DND-41 (cell line): ENCODE data around the gene TSPAN5.

Experiments
- ATAC-seq: fragments of 200-7000 bp; cut with Tn5 transposase; 3 replicates; pipeline ENCODE4 v1.9.1; 2021; ENCODE audit warnings: low read depth; ENCODE audit not compliant: insufficient read depth
- DNase-seq: peaks from one replicate; pipeline ENCODE4 v3.0.0-alpha.2; 2020
- H2AFZ ChIP-seq: 2 replicates; pipeline ENCODE4 v1.6.0; 2012; ENCODE audit warnings: low read depth, low read length
- H3K27ac ChIP-seq: 2 replicates; pipeline ENCODE4 v1.5.1; 2012; ENCODE audit warnings: low read length, inconsistent platforms
- H3K27me3 ChIP-seq: fragments of 200-600 bp; sonication (generic); 2 replicates; pipeline ENCODE4 v1.6.0; 2012; ENCODE audit warnings: low read length, mild to moderate bottlenecking, inconsistent platforms; ENCODE audit not compliant: insufficient read depth, poor library complexity
- H3K36me3 ChIP-seq: 2 replicates; pipeline ENCODE4 v1.5.1; 2012; ENCODE audit warnings: low read length, inconsistent platforms; ENCODE audit not compliant: insufficient read depth
- H3K4me1 ChIP-seq: 2 replicates; pipeline ENCODE4 v1.5.1; 2012; ENCODE audit warnings: mild to moderate bottlenecking, low read length; ENCODE audit not compliant: insufficient read depth
- H3K4me2 ChIP-seq: 2 replicates; pipeline ENCODE4 v1.6.0; 2012; ENCODE audit warnings: mild to moderate bottlenecking, moderate library complexity, low read length, inconsistent platforms; ENCODE audit not compliant: insufficient read depth
- H3K4me3 ChIP-seq, 2 experiments: fragments of 200-600 bp in 1 of 2; shearing (Covaris generic) in 1 of 2; 2 replicates each; pipeline ENCODE4 v1.5.1; 2012 to 2016; ENCODE audit warnings: inconsistent platforms in 2 of 2, low read length in 2 of 2, mild to moderate bottlenecking in 2 of 2, low read depth in 1 of 2, moderate library complexity in 1 of 2
- H3K79me2 ChIP-seq: 2 replicates; pipeline ENCODE4 v1.6.0; 2012; ENCODE audit warnings: low read length, inconsistent platforms; ENCODE audit not compliant: insufficient read depth
- H3K9ac ChIP-seq: 2 replicates; pipeline ENCODE4 v1.6.0; 2012; ENCODE audit warnings: low read depth, mild to moderate bottlenecking, inconsistent platforms, low read length, moderate library complexity
- H3K9me3 ChIP-seq: 2 replicates; pipeline ENCODE4 v1.5.1; 2012; ENCODE audit warnings: low read length, moderate library complexity, mild to moderate bottlenecking, inconsistent platforms; ENCODE audit not compliant: insufficient read depth, severe bottlenecking
- H4K20me1 ChIP-seq: 2 replicates; pipeline ENCODE4 v1.6.0; 2012; ENCODE audit warnings: low read length; ENCODE audit not compliant: insufficient read depth
- CTCF ChIP-seq: IDR thresholded peaks from 2 replicates; pipeline ENCODE4 v1.5.1; 2012; ENCODE audit warnings: borderline replicate concordance, low read length, moderate library complexity, mild to moderate bottlenecking; ENCODE audit not compliant: poor library complexity, severe bottlenecking; ENCODE audit errors: extremely low read depth
- EZH2 ChIP-seq: IDR thresholded peaks from 3 replicates; pipeline ENCODE4 v1.6.1; 2012; ENCODE audit warnings: borderline replicate concordance, low read depth, mild to moderate bottlenecking, moderate library complexity, low read length, inconsistent platforms; ENCODE audit not compliant: severe bottlenecking

The TSPAN5 gene

GRCh38 chr4:98682719-98683118, 24.3 kb upstream of the TSPAN5 start:
- H3K79me2 ChIP-seq = no peaks in the 10 kb centered on the region
- no peak for DNase-seq
- TF ChIP-seq CTCF (no peak), EZH2 (no peak)

GRCh38 chr4:98680806-98681205, 22.4 kb upstream of the TSPAN5 start:
- ATAC-seq (no peak), DNase-seq (no peak)
- Histone ChIP-seq H3K4me3 (no peak overlapping the region), H3K27ac (no peak overlapping the region), H2AFZ (no peak overlapping the region), H3K36me3 (no peaks in the 10 kb centered on the region), H3K4me2 (no peak overlapping the region), H3K27me3 (no peaks in the 10 kb centered on the region), H3K9me3 (no peaks in the 10 kb centered on the region), H3K4me1 (no peaks in the 10 kb centered on the region), H3K79me2 (no peaks in the 10 kb centered on the region), H3K9ac (no peak overlapping the region), H4K20me1 (no peaks in the 10 kb centered on the region)
- no peak for TF ChIP-seq CTCF
- TF ChIP-seq EZH2 = no peak

More at GRCh38 chr4:98682719-98683118, 24.3 kb upstream of the TSPAN5 start:
- Histone ChIP-seq H3K36me3 (no peaks in the 10 kb centered on the region), H3K9ac (no peak overlapping the region), H2AFZ (no peak overlapping the region), H3K27me3 (no peaks in the 10 kb centered on the region), H3K4me2 (no peak overlapping the region), H3K4me1 (peaks cover 2% of the 10 kb centered on the region), H3K27ac (no peak overlapping the region), H3K4me3 (no peak overlapping the region), H4K20me1 (no peaks in the 10 kb centered on the region), H3K9me3 (no peaks in the 10 kb centered on the region)
- ATAC-seq = no peak

DNA sequence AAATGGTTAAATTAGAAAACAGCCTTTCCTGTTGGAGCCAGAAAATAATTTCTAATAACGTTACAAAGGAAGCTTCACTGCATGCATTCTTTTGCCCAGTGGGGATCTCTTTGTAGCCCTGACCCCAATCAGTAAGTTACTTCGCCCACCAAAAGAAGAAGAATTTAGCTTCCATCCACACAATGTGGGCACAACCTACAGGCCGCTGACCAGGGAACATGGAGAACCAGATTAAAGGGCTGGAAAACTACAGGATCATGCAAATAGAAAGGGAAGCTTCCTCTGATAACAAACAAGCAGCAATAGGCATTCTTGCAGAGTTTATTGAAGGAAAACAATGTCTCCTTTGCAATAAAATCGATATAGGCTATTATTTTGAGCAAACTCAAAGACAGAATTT, 21.3 kb upstream of the TSPAN5 start:
- TF ChIP-seq EZH2 (no peak), CTCF (no peak)
- H3K27ac ChIP-seq = no peak overlapping the region
- H3K36me3 ChIP-seq = no peaks in the 10 kb centered on the region
- no peaks in the 10 kb centered on the region for H3K4me1 ChIP-seq
- no peaks in the 10 kb centered on the region for H3K79me2 ChIP-seq
- H3K4me2 ChIP-seq = no peak overlapping the region
- no peaks in the 10 kb centered on the region for H3K9me3 ChIP-seq
- no peaks in the 10 kb centered on the region for H4K20me1 ChIP-seq
- no peak overlapping the region for H3K4me3 ChIP-seq
- ATAC-seq = no peak
- DNase-seq = no peak
- no peak overlapping the region for H3K9ac ChIP-seq
- no peaks in the 10 kb centered on the region for H3K27me3 ChIP-seq
- H2AFZ ChIP-seq = no peak overlapping the region

DNA sequence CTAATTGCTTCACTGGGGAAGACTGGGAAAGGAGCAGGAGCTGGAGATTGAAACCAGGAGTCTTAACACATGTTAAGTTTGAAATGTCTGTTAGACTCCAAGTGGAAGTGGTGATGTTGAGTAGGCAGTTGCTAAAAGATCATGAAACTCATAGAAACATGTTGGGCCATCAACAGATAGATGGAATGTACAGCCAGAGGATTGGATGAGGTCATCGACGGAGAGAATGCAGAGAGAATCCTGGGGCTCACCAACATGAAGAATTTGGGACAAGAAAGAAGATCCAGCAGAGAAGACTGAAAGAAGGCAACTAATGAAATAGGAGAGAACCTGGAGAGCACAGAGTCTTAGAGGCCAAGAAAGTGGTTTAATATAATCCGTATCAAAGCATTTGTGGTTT, 19.4 kb upstream of the TSPAN5 start:
- H3K4me3 ChIP-seq = no peak overlapping the region
- H3K4me2 ChIP-seq = no peak overlapping the region
- no peaks in the 10 kb centered on the region for H3K79me2 ChIP-seq
- H3K9me3 ChIP-seq = no peaks in the 10 kb centered on the region
- H3K4me1 ChIP-seq = no peaks in the 10 kb centered on the region
- no peaks in the 10 kb centered on the region for H3K27me3 ChIP-seq
- H4K20me1 ChIP-seq = no peaks in the 10 kb centered on the region
- no peaks in the 10 kb centered on the region for H3K36me3 ChIP-seq
- H3K9ac ChIP-seq = no peak overlapping the region
- TF ChIP-seq CTCF (no peak), EZH2 (no peak)
- no peak overlapping the region for H2AFZ ChIP-seq
- DNase-seq (no peak), ATAC-seq (no peak)
- no peak overlapping the region for H3K27ac ChIP-seq
